Measurements from ENCODE around the gene TREH. TPM values are rescaled to one million over a fixed set of nuclear protein-coding genes. Genes with fewer than 3 reads are reported as not detected.

Gene TREH
- total and polyA plus RNA-seq, 2 of the 8 experiments (the other 6 are each of a cell fraction or from before 2014, with no cell fraction given), result 0.03 TPM; not detected in 1

DNA sequence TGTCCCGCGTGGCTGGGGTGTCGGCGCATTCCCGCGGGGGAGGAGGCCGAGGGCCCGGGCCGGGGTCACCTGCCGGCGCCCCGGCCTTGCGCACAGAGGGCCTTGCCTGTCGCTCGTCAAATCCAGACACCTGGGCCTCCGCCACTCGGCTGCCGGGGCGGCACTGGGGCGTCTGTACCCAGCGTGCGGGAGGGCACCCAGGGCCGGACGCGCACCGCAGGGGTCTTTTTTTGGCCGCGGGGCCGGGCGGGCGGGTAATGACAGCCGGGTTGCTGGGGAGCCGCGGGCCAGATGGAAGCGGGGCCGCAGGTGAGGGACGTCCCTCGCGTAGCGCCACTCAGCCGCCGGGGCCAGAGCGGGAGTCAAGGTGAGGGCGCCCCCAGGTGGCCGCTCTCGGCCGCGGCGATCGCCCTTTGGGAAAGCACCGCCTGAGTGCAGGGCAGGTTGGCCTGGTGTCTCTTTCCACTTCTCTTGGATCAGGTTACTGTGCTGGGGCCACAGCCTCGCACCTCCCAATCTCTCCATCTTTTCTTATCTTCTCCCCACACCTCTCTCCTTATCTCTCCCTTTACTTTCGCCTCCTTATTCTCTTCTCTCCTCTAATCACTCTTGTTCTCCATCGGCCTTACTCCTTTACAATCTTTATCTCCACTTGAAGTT is 68.5 kb downstream of the TREH start (continued):
- TF ChIP-seq, protein P1, sequence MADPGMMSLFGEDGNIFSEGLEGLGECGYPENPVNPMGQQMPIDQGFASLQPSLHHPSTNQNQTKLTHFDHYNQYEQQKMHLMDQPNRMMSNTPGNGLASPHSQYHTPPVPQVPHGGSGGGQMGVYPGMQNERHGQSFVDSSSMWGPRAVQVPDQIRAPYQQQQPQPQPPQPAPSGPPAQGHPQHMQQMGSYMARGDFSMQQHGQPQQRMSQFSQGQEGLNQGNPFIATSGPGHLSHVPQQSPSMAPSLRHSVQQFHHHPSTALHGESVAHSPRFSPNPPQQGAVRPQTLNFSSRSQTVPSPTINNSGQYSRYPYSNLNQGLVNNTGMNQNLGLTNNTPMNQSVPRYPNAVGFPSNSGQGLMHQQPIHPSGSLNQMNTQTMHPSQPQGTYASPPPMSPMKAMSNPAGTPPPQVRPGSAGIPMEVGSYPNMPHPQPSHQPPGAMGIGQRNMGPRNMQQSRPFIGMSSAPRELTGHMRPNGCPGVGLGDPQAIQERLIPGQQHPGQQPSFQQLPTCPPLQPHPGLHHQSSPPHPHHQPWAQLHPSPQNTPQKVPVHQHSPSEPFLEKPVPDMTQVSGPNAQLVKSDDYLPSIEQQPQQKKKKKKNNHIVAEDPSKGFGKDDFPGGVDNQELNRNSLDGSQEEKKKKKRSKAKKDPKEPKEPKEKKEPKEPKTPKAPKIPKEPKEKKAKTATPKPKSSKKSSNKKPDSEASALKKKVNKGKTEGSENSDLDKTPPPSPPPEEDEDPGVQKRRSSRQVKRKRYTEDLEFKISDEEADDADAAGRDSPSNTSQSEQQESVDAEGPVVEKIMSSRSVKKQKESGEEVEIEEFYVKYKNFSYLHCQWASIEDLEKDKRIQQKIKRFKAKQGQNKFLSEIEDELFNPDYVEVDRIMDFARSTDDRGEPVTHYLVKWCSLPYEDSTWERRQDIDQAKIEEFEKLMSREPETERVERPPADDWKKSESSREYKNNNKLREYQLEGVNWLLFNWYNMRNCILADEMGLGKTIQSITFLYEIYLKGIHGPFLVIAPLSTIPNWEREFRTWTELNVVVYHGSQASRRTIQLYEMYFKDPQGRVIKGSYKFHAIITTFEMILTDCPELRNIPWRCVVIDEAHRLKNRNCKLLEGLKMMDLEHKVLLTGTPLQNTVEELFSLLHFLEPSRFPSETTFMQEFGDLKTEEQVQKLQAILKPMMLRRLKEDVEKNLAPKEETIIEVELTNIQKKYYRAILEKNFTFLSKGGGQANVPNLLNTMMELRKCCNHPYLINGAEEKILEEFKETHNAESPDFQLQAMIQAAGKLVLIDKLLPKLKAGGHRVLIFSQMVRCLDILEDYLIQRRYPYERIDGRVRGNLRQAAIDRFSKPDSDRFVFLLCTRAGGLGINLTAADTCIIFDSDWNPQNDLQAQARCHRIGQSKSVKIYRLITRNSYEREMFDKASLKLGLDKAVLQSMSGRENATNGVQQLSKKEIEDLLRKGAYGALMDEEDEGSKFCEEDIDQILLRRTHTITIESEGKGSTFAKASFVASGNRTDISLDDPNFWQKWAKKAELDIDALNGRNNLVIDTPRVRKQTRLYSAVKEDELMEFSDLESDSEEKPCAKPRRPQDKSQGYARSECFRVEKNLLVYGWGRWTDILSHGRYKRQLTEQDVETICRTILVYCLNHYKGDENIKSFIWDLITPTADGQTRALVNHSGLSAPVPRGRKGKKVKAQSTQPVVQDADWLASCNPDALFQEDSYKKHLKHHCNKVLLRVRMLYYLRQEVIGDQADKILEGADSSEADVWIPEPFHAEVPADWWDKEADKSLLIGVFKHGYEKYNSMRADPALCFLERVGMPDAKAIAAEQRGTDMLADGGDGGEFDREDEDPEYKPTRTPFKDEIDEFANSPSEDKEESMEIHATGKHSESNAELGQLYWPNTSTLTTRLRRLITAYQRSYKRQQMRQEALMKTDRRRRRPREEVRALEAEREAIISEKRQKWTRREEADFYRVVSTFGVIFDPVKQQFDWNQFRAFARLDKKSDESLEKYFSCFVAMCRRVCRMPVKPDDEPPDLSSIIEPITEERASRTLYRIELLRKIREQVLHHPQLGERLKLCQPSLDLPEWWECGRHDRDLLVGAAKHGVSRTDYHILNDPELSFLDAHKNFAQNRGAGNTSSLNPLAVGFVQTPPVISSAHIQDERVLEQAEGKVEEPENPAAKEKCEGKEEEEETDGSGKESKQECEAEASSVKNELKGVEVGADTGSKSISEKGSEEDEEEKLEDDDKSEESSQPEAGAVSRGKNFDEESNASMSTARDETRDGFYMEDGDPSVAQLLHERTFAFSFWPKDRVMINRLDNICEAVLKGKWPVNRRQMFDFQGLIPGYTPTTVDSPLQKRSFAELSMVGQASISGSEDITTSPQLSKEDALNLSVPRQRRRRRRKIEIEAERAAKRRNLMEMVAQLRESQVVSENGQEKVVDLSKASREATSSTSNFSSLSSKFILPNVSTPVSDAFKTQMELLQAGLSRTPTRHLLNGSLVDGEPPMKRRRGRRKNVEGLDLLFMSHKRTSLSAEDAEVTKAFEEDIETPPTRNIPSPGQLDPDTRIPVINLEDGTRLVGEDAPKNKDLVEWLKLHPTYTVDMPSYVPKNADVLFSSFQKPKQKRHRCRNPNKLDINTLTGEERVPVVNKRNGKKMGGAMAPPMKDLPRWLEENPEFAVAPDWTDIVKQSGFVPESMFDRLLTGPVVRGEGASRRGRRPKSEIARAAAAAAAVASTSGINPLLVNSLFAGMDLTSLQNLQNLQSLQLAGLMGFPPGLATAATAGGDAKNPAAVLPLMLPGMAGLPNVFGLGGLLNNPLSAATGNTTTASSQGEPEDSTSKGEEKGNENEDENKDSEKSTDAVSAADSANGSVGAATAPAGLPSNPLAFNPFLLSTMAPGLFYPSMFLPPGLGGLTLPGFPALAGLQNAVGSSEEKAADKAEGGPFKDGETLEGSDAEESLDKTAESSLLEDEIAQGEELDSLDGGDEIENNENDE (IDR thresholded peaks at IDR 0.05; ENCODE audit: insufficient replicate concordance, low read length), result no peak
- TF ChIP-seq, protein P2, sequence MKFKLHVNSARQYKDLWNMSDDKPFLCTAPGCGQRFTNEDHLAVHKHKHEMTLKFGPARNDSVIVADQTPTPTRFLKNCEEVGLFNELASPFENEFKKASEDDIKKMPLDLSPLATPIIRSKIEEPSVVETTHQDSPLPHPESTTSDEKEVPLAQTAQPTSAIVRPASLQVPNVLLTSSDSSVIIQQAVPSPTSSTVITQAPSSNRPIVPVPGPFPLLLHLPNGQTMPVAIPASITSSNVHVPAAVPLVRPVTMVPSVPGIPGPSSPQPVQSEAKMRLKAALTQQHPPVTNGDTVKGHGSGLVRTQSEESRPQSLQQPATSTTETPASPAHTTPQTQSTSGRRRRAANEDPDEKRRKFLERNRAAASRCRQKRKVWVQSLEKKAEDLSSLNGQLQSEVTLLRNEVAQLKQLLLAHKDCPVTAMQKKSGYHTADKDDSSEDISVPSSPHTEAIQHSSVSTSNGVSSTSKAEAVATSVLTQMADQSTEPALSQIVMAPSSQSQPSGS (IDR thresholded peaks at IDR 0.05; ENCODE audit: low read length), result no peak
- no peak; the same call in 1 of the 2 replicates for TF ChIP-seq SUZ12 (IDR thresholded peaks at IDR 0.05; ENCODE audit: low read length)
- TF ChIP-seq JUN (IDR thresholded peaks at IDR 0.05; ENCODE audit: low read depth, low read length), result no peak
- TF ChIP-seq SIRT6 (IDR thresholded peaks at IDR 0.05; ENCODE audit: low read length), result no peak
- no peak for TF ChIP-seq SP2 (IDR thresholded peaks at IDR 0.05; ENCODE audit: low read length)
- no peak for TF ChIP-seq KDM1A (IDR thresholded peaks at IDR 0.05; ENCODE audit: borderline replicate concordance, low read length)
- TF ChIP-seq TBP (IDR thresholded peaks at IDR 0.05; ENCODE audit: low read depth, low read length), result peak; percentile 61; the same call in 1 of the 2 replicates
- no peak for TF ChIP-seq RNF2 (IDR thresholded peaks at IDR 0.05; ENCODE audit: borderline replicate concordance, low read depth, low read length, missing control alignments, poor library complexity, severe bottlenecking)
